A549 treated with ZK216348 at 1 μM for 4 hours (cell line): ENCODE measurements around the gene IDS. TPM values are rescaled to one million over a fixed set of nuclear protein-coding genes. Genes with fewer than 3 reads are reported as not detected.

ENCODE experiments used
- total RNA-seq: library from RNA; stranded (reverse); fragments of 200-300 nt; extraction: Qiagen RNA extraction; gene quantifications from 5 replicates; pipeline ENCODE4 v1.2.3, GENCODE V29; 2022; ENCODE audit warnings: low read depth

The IDS gene
- 72.7 to 106 TPM (median 96.9 TPM) in 5 replicates for total RNA-seq

DNA sequence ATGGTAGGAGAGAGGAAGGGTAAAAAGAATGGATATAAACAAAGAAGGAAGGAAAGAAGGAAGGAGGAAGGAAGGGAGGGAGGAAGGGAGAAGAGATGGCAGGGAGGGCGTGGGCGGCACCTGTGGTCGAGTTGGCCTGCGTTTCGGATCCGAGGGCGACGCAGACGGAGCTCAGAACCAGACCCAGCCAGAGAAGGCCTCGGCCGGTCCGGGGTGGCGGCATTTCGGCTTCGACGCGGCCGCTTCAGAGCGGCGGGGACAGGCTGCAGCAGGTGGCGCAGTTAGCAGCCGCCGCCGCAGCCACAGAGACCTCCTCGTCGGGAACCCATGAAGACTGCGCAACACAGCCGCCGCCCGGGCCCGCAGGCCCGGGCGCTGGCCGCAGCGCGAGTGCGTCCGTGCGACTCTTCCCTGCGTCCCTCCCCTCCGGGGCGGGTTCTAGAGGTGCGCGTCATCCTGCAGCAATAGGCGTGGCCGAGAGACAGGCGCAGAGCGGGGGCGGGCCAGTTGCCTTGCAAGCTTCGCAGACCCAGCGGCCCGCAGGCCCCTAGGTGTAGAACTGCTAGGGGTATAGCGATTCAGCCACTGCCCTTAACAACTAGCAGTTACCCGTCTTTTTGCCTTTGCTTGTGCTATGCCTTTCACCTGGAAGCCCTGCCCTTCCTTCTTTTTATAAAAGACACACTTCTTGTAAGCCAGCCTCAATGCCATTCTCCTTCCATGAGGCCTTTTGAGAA, at the start of gene IDS:
TSS of gene IDS (minus strand) at position 392 of the 737 bp plus-strand sequence. CDS start at position 223, 169 bp downstream.

DNA sequence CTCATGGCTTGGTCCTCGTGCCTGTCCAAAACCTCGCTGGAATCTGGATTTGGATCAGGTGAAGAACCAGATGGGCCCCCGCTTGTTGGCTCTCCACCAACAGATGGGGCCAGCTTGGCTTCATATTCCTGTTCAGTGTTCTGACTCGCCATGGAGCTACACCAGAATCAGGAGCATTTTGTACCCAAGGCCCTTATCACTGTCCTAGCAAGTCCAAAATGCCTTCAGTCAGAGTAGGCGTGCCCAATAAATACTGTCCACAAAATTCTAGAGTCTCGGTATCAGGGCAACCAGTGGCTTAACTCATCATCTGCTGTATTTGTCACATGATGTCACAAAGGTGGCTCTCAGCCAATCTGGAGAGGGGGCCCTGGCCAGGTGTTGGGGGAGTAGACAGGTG, 44.6 kb upstream of the IDS start, which contains the start of gene HSFX3:
TSS of gene HSFX3 (minus strand) at position 224 of the 400 bp plus-strand sequence. CDS start at position 152, 72 bp downstream.

GRCh38 chrX:149540621-149541520, 35.8 kb upstream of the IDS start, which contains the start of gene EOLA1:
Gene EOLA1, plus strand, starts transcription at chrX:149541012. Its CDS starts 4,619 bp downstream, at chrX:149545631.

Other genes with a start within 250 kb of the IDS start
- gene EOLA1, start 35.7 kb upstream of the IDS start, total RNA-seq: 18.8 to 24.6 TPM (median 22.5 TPM) in 5 replicates
- gene HSFX3, start 44.6 kb upstream of the IDS start, total RNA-seq: not detected in 5 replicates
- not detected in 5 replicates for gene MAGEA9B, start 82.2 kb upstream of the IDS start, total RNA-seq
- gene HSFX2, start 90.0 kb upstream of the IDS start, total RNA-seq: 0.20 to 0.30 TPM in 2 of 5 replicates, not detected in the others
- gene TMEM185A, start 126.5 kb upstream of the IDS start, total RNA-seq: 25.0 to 29.4 TPM (median 26.9 TPM) in 5 replicates
- not detected in 5 replicates for gene MAGEA11, start 206.8 kb upstream of the IDS start, total RNA-seq